Stimulated activated CD8-positive, alpha-beta memory T cell treated with anti-CD3 and anti-CD28 coated beads, Interleukin-7, amount 100 ng/mL, for 48 hours (primary cell): ENCODE results near the gene MCM3AP.

ENCODE experiments used
- DNase-seq, 2 donors: peaks; one replicate each; pipeline ENCODE4 v3.0.0-alpha.2; 2020; ENCODE audit warnings: low read depth in 1 of 2; ENCODE audit errors: extremely low read depth in 1 of 2

The MCM3AP gene

GRCh38 chr21:46220275-46220810 lies 65.1 kb downstream of the MCM3AP start:
- no peak for DNase-seq

GRCh38 chr21:46219591-46220239 lies 65.7 kb downstream of the MCM3AP start:
- DNase-seq = no peak

- no peak for DNase-seq
Measured at GRCh38 chr21:46218906-46219590, 66.4 kb downstream of the MCM3AP start.

GRCh38 chr21:46217511-46218196 lies 67.8 kb downstream of the MCM3AP start:
- no peak for DNase-seq

- no peak for DNase-seq
Measured at GRCh38 chr21:46216132-46216747, 69.2 kb downstream of the MCM3AP start.

GRCh38 chr21:46215436-46216131 lies 69.8 kb downstream of the MCM3AP start:
- no peak for DNase-seq

GRCh38 chr21:46214478-46215340 lies 70.7 kb downstream of the MCM3AP start:
- DNase-seq = no peak

GRCh38 chr21:46213620-46214286 lies 71.7 kb downstream of the MCM3AP start:
- no peak for DNase-seq

- DNase-seq = no peak
Measured at GRCh38 chr21:46212721-46213484, 72.5 kb downstream of the MCM3AP start.

GRCh38 chr21:46211786-46212720 lies 73.4 kb downstream of the MCM3AP start:
- no peak for DNase-seq

- DNase-seq = no peak
Measured at GRCh38 chr21:46211376-46211775, 74.0 kb downstream of the MCM3AP start.

- DNase-seq = no peak
Measured at GRCh38 chr21:46210378-46211136, 74.9 kb downstream of the MCM3AP start.

GRCh38 chr21:46208761-46209721 lies 76.4 kb downstream of the MCM3AP start:
- no peak for DNase-seq

- DNase-seq = no peak
Measured at GRCh38 chr21:46207920-46208591, 77.4 kb downstream of the MCM3AP start.
